ENCODE measurements around the gene MX2. TPM values are rescaled to one million over a fixed set of nuclear protein-coding genes. Genes with fewer than 3 reads are reported as not detected.

Gene MX2
- total RNA-seq, 4 donors from 2014 or later: 6.7 to 17.5 (median 9.5) TPM

DNA sequence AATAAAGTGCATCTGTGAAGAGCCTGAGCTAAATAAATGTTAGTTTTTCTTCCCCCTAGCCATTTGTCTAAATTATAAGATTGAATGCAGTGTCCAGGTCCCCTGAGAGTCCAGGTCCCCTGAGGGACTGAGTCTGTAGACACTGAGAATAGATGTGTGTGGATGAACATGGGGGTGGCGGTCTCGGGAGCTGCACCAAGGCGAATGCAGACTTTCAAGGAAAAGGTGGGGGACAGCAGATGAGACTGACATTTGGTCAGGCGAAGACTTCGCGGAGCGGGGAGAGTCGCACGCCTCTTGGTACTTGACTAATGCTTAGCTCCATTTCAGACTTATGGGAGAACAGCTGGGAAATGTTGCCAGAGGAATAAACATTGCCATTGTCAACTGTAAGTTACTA, 17.7 kb upstream of the MX2 start:
- no peak overlapping the region for H3K4me3 ChIP-seq
- no peak for DNase-seq (ENCODE audit: low spot score in 2 of 2)
- no peak overlapping the region for H3K27ac ChIP-seq
- H3K27me3 ChIP-seq: no peaks in the 10 kb centered on the region
- WGBS, 2 donors: 91 to 95% methylated on average over 9 of the region's 9 CpGs
- no peaks in the 10 kb centered on the region for H3K4me1 ChIP-seq
- TF ChIP-seq POLR2A (IDR thresholded peaks at IDR 0.05): no peak
- no peak for TF ChIP-seq EP300 (IDR thresholded peaks at IDR 0.05)
- TF ChIP-seq CTCF (IDR thresholded peaks at IDR 0.05): no peak
- H3K36me3 ChIP-seq: no peaks in the 10 kb centered on the region
- H3K9me3 ChIP-seq: no peaks in the 10 kb centered on the region

DNA sequence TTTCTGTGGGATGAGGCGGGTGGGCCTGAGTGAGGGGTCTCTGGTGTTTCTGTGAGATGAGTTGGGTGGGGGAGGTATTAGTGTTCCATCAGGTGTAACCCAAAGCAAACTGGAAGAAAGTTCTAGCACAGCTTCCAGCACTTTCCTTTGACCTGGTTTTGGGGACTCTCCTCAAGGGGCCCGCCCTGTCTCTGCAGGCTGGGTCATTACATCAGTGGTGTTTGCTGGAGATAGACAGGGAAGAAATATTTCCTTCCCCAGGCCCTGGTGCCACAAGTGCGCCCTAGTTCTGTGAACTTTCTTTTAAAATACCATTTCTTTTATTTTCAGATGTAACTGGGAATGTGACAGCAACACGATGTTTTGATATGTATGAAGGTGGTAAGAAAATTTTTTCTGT, 16.5 kb upstream of the MX2 start:
- Histone ChIP-seq H3K27me3 (no peaks in the 10 kb centered on the region), H3K36me3 (no peaks in the 10 kb centered on the region), H3K27ac (no peak overlapping the region), H3K4me3 (no peak overlapping the region), H3K9me3 (no peaks in the 10 kb centered on the region), H3K4me1 (no peaks in the 10 kb centered on the region)
- WGBS, 2 donors: 96 to 98% methylated on average over 4 of the region's 4 CpGs
- no peak for TF ChIP-seq EP300 (IDR thresholded peaks at IDR 0.05)
- no peak for TF ChIP-seq POLR2A (IDR thresholded peaks at IDR 0.05)
- TF ChIP-seq CTCF (IDR thresholded peaks at IDR 0.05): no peak
- no peak for DNase-seq (ENCODE audit: low spot score in 2 of 2)

- no peak for DNase-seq (ENCODE audit: low spot score in 2 of 2)
- Histone ChIP-seq H3K4me3 (no peak overlapping the region), H3K27ac (no peak overlapping the region), H3K27me3 (no peaks in the 10 kb centered on the region), H3K9me3 (no peaks in the 10 kb centered on the region), H3K36me3 (no peaks in the 10 kb centered on the region), H3K4me1 (no peaks in the 10 kb centered on the region)
- 84 to 85% methylated on average over 13 of the region's 13 CpGs for WGBS, 2 donors
- TF ChIP-seq CTCF (IDR thresholded peaks at IDR 0.05): no peak
Measured at GRCh38 chr21:41345934-41346685, 15.7 kb upstream of the MX2 start.

- H3K4me1 ChIP-seq: no peaks in the 10 kb centered on the region
- H3K4me3 ChIP-seq: no peak overlapping the region
- H3K36me3 ChIP-seq: no peaks in the 10 kb centered on the region
- H3K27me3 ChIP-seq: no peaks in the 10 kb centered on the region
- H3K27ac ChIP-seq: no peak overlapping the region
- no peak for DNase-seq (ENCODE audit: low spot score in 2 of 2)
- 85 to 93% methylated on average over 8 of the region's 8 CpGs for WGBS, 2 donors
- TF ChIP-seq CTCF (IDR thresholded peaks at IDR 0.05): no peak
- no peak for TF ChIP-seq POLR2A (IDR thresholded peaks at IDR 0.05)
- TF ChIP-seq EP300 (IDR thresholded peaks at IDR 0.05): no peak
- H3K9me3 ChIP-seq: no peaks in the 10 kb centered on the region
Measured at GRCh38 chr21:41346758-41347157, 15.1 kb upstream of the MX2 start.

- no peaks in the 10 kb centered on the region for H3K9me3 ChIP-seq
- no peak overlapping the region for H3K27ac ChIP-seq
- TF ChIP-seq CTCF (IDR thresholded peaks at IDR 0.05) (no peak), POLR2A (IDR thresholded peaks at IDR 0.05) (no peak), EP300 (IDR thresholded peaks at IDR 0.05) (no peak)
- H3K4me3 ChIP-seq: no peak overlapping the region
- WGBS, 2 donors: 69 to 79% methylated on average over 6 of the region's 6 CpGs
- no peaks in the 10 kb centered on the region for H3K36me3 ChIP-seq
- no peak for DNase-seq (ENCODE audit: low spot score in 2 of 2)
- H3K27me3 ChIP-seq: no peaks in the 10 kb centered on the region
- H3K4me1 ChIP-seq: no peaks in the 10 kb centered on the region
Measured at GRCh38 chr21:41348434-41348833, 13.4 kb upstream of the MX2 start.

Data from tibial nerve (tissue), 4 donors.